ENCODE data around the gene KCNH5.

KCNH5 gene

GRCh38 chr14:62983821-62984220 lies 61.4 kb downstream of the KCNH5 start:
- no peak for DNase-seq

GRCh38 chr14:62980693-62981092 lies 64.6 kb downstream of the KCNH5 start:
- no peak for DNase-seq

GRCh38 chr14:62957562-62957961 lies 87.7 kb downstream of the KCNH5 start:
- peak; percentile 97 for DNase-seq

GRCh38 chr14:62956413-62956812 lies 88.8 kb downstream of the KCNH5 start:
- peak; percentile 43 for DNase-seq

- no peak for DNase-seq
Measured at GRCh38 chr14:62954165-62954564, 91.1 kb downstream of the KCNH5 start.

GRCh38 chr14:62952226-62952625 lies 93.0 kb downstream of the KCNH5 start:
- DNase-seq: no peak

GRCh38 chr14:62947301-62947700 lies 98.0 kb downstream of the KCNH5 start:
- no peak for DNase-seq

- no peak for DNase-seq
Measured at GRCh38 chr14:62946221-62946620, 99.0 kb downstream of the KCNH5 start.

- peak; percentile 78 for DNase-seq
Measured at GRCh38 chr14:62943202-62943601, 102.1 kb downstream of the KCNH5 start.

- no peak for DNase-seq
Measured at GRCh38 chr14:62939970-62940369, 105.3 kb downstream of the KCNH5 start.

- no peak for DNase-seq
Measured at GRCh38 chr14:62938778-62939177, 106.5 kb downstream of the KCNH5 start.

GRCh38 chr14:62934439-62934838 lies 110.8 kb downstream of the KCNH5 start:
- no peak for DNase-seq

GRCh38 chr14:62921466-62921865 lies 123.8 kb downstream of the KCNH5 start:
- DNase-seq: peak; percentile 49

- DNase-seq: no peak
Measured at GRCh38 chr14:62916551-62916950, 128.7 kb downstream of the KCNH5 start.

- no peak for DNase-seq
Measured at GRCh38 chr14:62914873-62915272, 130.4 kb downstream of the KCNH5 start.

GRCh38 chr14:62914025-62914424 lies 131.2 kb downstream of the KCNH5 start:
- DNase-seq: peak; percentile 67

- no peak for DNase-seq
Measured at GRCh38 chr14:62908506-62908905, 136.8 kb downstream of the KCNH5 start.

- no peak for DNase-seq
Measured at GRCh38 chr14:62905566-62905965, 139.7 kb downstream of the KCNH5 start.

GRCh38 chr14:62897771-62898170 lies 147.5 kb downstream of the KCNH5 start:
- no peak for DNase-seq

GRCh38 chr14:62896932-62897456 lies 148.3 kb downstream of the KCNH5 start:
- DNase-seq: no peak

- DNase-seq: no peak
Measured at GRCh38 chr14:62894736-62895135, 150.5 kb downstream of the KCNH5 start.

- peak; percentile 9 for DNase-seq
Measured at GRCh38 chr14:62889364-62889763, 155.9 kb downstream of the KCNH5 start.

- DNase-seq: no peak
Measured at GRCh38 chr14:62886461-62886860, 158.8 kb downstream of the KCNH5 start.

- DNase-seq: peak; percentile 53
Measured at GRCh38 chr14:62885451-62885850, 159.8 kb downstream of the KCNH5 start.

GRCh38 chr14:62882967-62883366 lies 162.3 kb downstream of the KCNH5 start:
- DNase-seq: no peak

- DNase-seq: no peak
Measured at GRCh38 chr14:62866376-62866775, 178.9 kb downstream of the KCNH5 start.
